GM19351 (cell line): ENCODE results near the gene ATG5.
A peak's percentile ranks its signal among the peaks of the same experiment; 100 is the strongest.
"Not testable (repeated sequence)": the region's sequence is repeated elsewhere in the genome, so short reads cannot be mapped to it uniquely, and the experiment has no call there.

Source experiments
- ATAC-seq: cut with Tn5 transposase; IDR thresholded peaks from one replicate; pipeline ENCODE4 v1.9.1; 2021; ENCODE audit warnings: mild to moderate bottlenecking, moderate library complexity; ENCODE audit not compliant: unreplicated experiment

ATG5 gene

GRCh38 chr6:106315765-106316374 lies 9.7 kb downstream of the ATG5 start:
- no peak for ATAC-seq

DNA sequence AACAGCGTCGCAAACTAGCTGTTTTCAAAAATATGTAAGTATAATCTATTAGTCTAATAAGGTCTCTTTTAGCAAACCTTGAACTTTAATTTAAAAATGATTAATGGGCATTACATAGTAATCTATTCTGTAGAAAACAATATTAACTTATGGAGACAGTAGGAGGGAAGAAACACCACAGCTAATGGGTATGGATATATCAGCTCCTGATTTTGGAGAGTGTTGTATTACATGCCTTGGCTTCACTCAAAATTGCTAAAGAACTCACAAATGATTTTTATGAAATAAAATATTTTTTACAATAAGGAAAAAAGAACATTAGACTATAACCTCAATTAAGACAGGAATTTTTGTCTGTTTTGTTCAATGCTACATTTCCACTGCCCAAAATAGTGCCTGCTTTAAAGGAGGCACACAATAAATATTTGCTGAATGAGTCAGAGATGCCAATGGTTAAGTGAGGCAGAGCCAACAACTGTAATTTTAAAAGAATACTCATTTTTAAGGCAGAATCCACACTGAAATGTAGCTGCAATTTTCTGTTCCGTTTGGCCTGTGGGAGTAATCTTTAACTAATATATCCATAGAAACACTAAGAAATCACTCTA lies 15.7 kb downstream of the ATG5 start:
- ATAC-seq = no peak

DNA sequence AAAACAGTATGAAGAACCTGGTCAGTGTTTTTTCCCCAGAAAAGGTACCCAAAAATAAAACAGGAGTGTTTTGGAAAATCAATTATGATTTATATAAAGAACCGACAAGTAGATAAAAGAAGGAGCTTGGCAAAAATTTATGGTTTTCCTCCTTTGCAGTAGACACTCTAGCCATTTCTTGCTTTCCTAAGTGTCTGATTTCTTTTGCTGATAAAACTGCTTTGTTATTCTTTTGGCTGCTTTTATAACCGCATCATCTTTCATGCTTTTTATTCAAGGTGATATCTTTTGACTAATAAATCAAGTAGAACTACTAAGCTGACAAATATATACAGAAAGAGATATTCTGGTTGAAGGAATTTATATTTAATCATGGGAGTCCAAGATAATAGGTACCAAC lies 16.6 kb downstream of the ATG5 start:
- no peak for ATAC-seq

GRCh38 chr6:106305740-106306139 lies 19.8 kb downstream of the ATG5 start:
- no peak for ATAC-seq

DNA sequence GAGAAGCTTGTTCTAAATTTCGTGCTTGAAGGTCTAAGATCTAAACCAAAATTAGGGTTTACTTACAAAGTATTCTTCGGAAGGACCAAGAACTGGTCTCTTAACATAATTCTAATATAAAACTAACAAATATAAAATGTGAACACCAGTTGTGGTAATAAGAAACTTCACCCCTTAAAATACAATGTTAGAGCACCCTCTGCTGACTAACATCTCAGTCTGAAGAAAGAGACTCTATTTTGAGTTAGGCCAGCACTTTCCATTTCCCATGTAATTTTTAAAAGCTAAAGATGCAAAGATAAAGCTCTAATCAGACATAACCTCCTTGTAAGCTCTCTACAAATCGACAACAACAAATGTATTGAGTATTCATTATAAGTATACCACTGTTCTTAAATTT lies 24.6 kb downstream of the ATG5 start:
- no peak for ATAC-seq

GRCh38 chr6:106300020-106300780 lies 25.4 kb downstream of the ATG5 start:
- no peak for ATAC-seq

GRCh38 chr6:106293116-106293515 lies 32.4 kb downstream of the ATG5 start:
- ATAC-seq = no peak

GRCh38 chr6:106290954-106291353 lies 34.6 kb downstream of the ATG5 start:
- ATAC-seq = no peak

DNA sequence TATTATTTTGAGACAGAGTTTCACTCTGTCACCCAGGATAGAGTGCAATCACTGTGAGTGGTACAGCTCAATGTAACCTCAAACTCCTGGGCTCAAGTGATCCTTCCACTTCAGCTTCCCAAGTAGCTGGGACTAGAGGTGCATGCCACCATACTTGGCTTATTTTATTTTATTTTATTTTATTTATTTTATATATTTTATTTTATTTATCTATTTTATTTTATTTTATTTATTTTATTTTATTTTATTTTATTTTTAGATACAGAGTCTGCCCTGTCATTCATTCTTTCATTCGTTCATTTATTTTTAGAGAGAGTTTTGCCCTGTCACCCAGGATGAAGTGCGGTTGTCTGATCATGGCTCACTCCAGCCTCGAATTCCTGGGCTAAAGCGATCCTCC lies 35.5 kb downstream of the ATG5 start:
- no peak for ATAC-seq

- no peak for ATAC-seq
Measured at GRCh38 chr6:106287215-106287614, 38.3 kb downstream of the ATG5 start.

DNA sequence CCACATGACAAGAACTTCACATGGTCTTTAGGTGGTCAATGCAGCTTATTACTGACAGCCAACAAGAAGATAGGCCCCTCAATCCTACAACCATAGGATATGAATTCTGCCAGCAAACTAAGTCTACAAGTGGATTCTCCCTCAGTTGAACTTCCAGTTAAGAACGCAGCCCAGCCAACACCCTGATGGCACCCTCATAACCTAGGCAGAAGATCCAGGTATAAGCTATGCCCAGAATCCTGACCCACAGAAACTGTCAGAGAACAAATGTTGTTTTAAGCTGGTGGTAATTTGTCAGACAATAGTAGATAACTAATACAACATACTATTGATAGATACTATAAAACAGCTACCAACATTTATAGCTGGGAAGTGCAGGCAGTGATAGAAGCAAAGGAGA lies 38.8 kb downstream of the ATG5 start:
- ATAC-seq = no peak

- ATAC-seq = no peak
Measured at GRCh38 chr6:106283481-106283880, 42.1 kb downstream of the ATG5 start.

GRCh38 chr6:106281661-106282060 lies 43.9 kb downstream of the ATG5 start:
- no peak for ATAC-seq

- ATAC-seq = no peak
Measured at GRCh38 chr6:106281088-106281487, 44.5 kb downstream of the ATG5 start.

GRCh38 chr6:106279179-106279578 lies 46.4 kb downstream of the ATG5 start:
- no peak for ATAC-seq

- no peak for ATAC-seq
Measured at GRCh38 chr6:106275692-106276091, 49.9 kb downstream of the ATG5 start.

GRCh38 chr6:106273087-106273486 lies 52.5 kb downstream of the ATG5 start:
- peak; percentile 68 for ATAC-seq

DNA sequence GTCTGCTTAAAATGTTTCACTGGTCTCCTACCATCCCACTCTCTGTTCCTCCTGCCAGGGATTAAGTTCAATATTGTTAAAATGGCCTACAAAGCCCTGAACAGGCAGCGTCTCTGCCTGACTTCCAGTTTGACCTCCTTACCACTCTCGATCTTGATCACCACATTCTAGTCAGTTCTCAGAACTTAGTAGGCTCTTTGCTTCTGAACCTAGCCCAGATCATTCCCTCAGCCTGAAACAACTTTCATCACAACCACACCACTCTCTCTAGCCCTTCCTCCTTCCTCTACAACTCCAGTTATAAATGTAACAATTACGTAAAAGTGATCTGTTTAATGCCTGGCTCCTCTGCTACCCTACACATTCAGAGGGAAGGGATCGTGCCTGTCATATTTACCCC lies 53.3 kb downstream of the ATG5 start:
- no peak for ATAC-seq

- ATAC-seq = no peak
Measured at GRCh38 chr6:106270414-106270813, 55.1 kb downstream of the ATG5 start.

GRCh38 chr6:106269268-106269919 lies 56.2 kb downstream of the ATG5 start:
- not testable (repeated sequence) for ATAC-seq

DNA sequence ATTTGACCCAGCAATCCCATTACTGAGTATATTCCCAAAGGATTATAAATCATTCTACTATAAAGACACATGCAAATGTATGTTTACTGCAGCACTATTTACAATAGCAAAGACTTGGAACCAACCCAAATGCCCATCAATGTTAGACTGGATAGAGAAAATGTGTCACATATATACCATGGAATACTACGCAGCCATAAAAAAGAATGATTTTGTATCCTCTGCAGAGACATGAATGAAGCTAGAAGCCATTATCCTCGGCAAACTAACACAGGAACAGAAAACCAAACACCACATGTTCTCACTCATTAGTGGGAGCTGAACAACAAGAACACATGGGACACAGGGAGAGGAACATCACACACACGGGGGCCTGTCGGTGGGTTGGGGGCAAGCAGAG lies 57.1 kb downstream of the ATG5 start:
- ATAC-seq = not testable (repeated sequence)

GRCh38 chr6:106264433-106264832 lies 61.1 kb downstream of the ATG5 start:
- ATAC-seq = not testable (repeated sequence)
